ENCODE data around the gene CTU1.

CTU1 gene

GRCh38 chr19:51093510-51094345, 14.5 kb downstream of the CTU1 start:
- Histone ChIP-seq H3K4me3 (ENCODE audit: low read length) (no peak overlapping the region), H3K27me3 (ENCODE audit: insufficient read depth, low read length) (no peaks in the 10 kb centered on the region), H3K36me3 (ENCODE audit: insufficient read depth, low read length) (peaks cover 7% of the 10 kb centered on the region), H3K4me1 (ENCODE audit: insufficient read depth, low read length) (no peaks in the 10 kb centered on the region), H3K9me3 (ENCODE audit: low read length) (no peaks in the 10 kb centered on the region), H2AFZ (ENCODE audit: low read depth, low read length) (no peak overlapping the region)

GRCh38 chr19:51093101-51093500, 15.1 kb downstream of the CTU1 start:
- H2AFZ ChIP-seq (ENCODE audit: low read depth, low read length): no peak overlapping the region
- H3K36me3 ChIP-seq (ENCODE audit: insufficient read depth, low read length): peaks cover 5% of the 10 kb centered on the region
- H3K9me3 ChIP-seq (ENCODE audit: low read length): no peaks in the 10 kb centered on the region
- H3K27me3 ChIP-seq (ENCODE audit: insufficient read depth, low read length): no peaks in the 10 kb centered on the region
- H3K4me3 ChIP-seq (ENCODE audit: low read length): no peak overlapping the region
- no peaks in the 10 kb centered on the region for H3K4me1 ChIP-seq (ENCODE audit: insufficient read depth, low read length)

GRCh38 chr19:51091895-51092873, 16.0 kb downstream of the CTU1 start:
- Histone ChIP-seq H3K4me1 (ENCODE audit: insufficient read depth, low read length) (no peaks in the 10 kb centered on the region), H3K4me3 (ENCODE audit: low read length) (no peak overlapping the region), H3K27me3 (ENCODE audit: insufficient read depth, low read length) (no peaks in the 10 kb centered on the region), H2AFZ (ENCODE audit: low read depth, low read length) (no peak overlapping the region), H3K9me3 (ENCODE audit: low read length) (no peaks in the 10 kb centered on the region), H3K36me3 (ENCODE audit: insufficient read depth, low read length) (no peaks in the 10 kb centered on the region)

GRCh38 chr19:51091126-51091525, 17.1 kb downstream of the CTU1 start:
- Histone ChIP-seq H3K9me3 (ENCODE audit: low read length) (no peaks in the 10 kb centered on the region), H3K4me3 (ENCODE audit: low read length) (no peak overlapping the region), H3K4me1 (ENCODE audit: insufficient read depth, low read length) (no peaks in the 10 kb centered on the region), H3K27me3 (ENCODE audit: insufficient read depth, low read length) (peaks cover 3% of the 10 kb centered on the region), H3K36me3 (ENCODE audit: insufficient read depth, low read length) (no peaks in the 10 kb centered on the region), H2AFZ (ENCODE audit: low read depth, low read length) (no peak overlapping the region)

GRCh38 chr19:51090471-51090870, 17.7 kb downstream of the CTU1 start:
- Histone ChIP-seq H3K4me1 (ENCODE audit: insufficient read depth, low read length) (no peaks in the 10 kb centered on the region), H3K9me3 (ENCODE audit: low read length) (no peaks in the 10 kb centered on the region), H3K27me3 (ENCODE audit: insufficient read depth, low read length) (peaks cover 3% of the 10 kb centered on the region), H2AFZ (ENCODE audit: low read depth, low read length) (no peak overlapping the region), H3K36me3 (ENCODE audit: insufficient read depth, low read length) (no peaks in the 10 kb centered on the region), H3K4me3 (ENCODE audit: low read length) (no peak overlapping the region)

GRCh38 chr19:51089786-51090185, 18.4 kb downstream of the CTU1 start:
- Histone ChIP-seq H3K27me3 (ENCODE audit: insufficient read depth, low read length) (peaks cover 6% of the 10 kb centered on the region), H3K9me3 (ENCODE audit: low read length) (no peaks in the 10 kb centered on the region), H2AFZ (ENCODE audit: low read depth, low read length) (no peak overlapping the region), H3K4me3 (ENCODE audit: low read length) (no peak overlapping the region), H3K36me3 (ENCODE audit: insufficient read depth, low read length) (no peaks in the 10 kb centered on the region), H3K4me1 (ENCODE audit: insufficient read depth, low read length) (no peaks in the 10 kb centered on the region)

GRCh38 chr19:51086153-51086850, 21.9 kb downstream of the CTU1 start:
- Histone ChIP-seq H2AFZ (ENCODE audit: low read depth, low read length) (no peak overlapping the region), H3K4me1 (ENCODE audit: insufficient read depth, low read length) (no peaks in the 10 kb centered on the region), H3K27me3 (ENCODE audit: insufficient read depth, low read length) (peaks cover 36% of the 10 kb centered on the region), H3K9me3 (ENCODE audit: low read length) (no peaks in the 10 kb centered on the region), H3K36me3 (ENCODE audit: insufficient read depth, low read length) (no peaks in the 10 kb centered on the region), H3K4me3 (ENCODE audit: low read length) (no peak overlapping the region)

GRCh38 chr19:51084505-51084904, 23.7 kb downstream of the CTU1 start:
- no peaks in the 10 kb centered on the region for H3K4me1 ChIP-seq (ENCODE audit: insufficient read depth, low read length)
- no peaks in the 10 kb centered on the region for H3K36me3 ChIP-seq (ENCODE audit: insufficient read depth, low read length)
- no peak overlapping the region for H3K4me3 ChIP-seq (ENCODE audit: low read length)
- peaks cover 36% of the 10 kb centered on the region for H3K27me3 ChIP-seq (ENCODE audit: insufficient read depth, low read length)
- no peaks in the 10 kb centered on the region for H3K9me3 ChIP-seq (ENCODE audit: low read length)
- H2AFZ ChIP-seq (ENCODE audit: low read depth, low read length): no peak overlapping the region

- Histone ChIP-seq H3K27me3 (ENCODE audit: insufficient read depth, low read length) (peaks cover 36% of the 10 kb centered on the region), H3K9me3 (ENCODE audit: low read length) (no peaks in the 10 kb centered on the region), H3K4me1 (ENCODE audit: insufficient read depth, low read length) (no peaks in the 10 kb centered on the region), H3K36me3 (ENCODE audit: insufficient read depth, low read length) (no peaks in the 10 kb centered on the region), H3K4me3 (ENCODE audit: low read length) (no peak overlapping the region), H2AFZ (ENCODE audit: low read depth, low read length) (no peak overlapping the region)
Observed at GRCh38 chr19:51083783-51084182, 24.4 kb downstream of the CTU1 start.

GRCh38 chr19:51083181-51083580, 25.0 kb downstream of the CTU1 start:
- no peak overlapping the region for H3K4me3 ChIP-seq (ENCODE audit: low read length)
- H2AFZ ChIP-seq (ENCODE audit: low read depth, low read length): no peak overlapping the region
- H3K4me1 ChIP-seq (ENCODE audit: insufficient read depth, low read length): no peaks in the 10 kb centered on the region
- H3K9me3 ChIP-seq (ENCODE audit: low read length): no peaks in the 10 kb centered on the region
- H3K27me3 ChIP-seq (ENCODE audit: insufficient read depth, low read length): peaks cover 36% of the 10 kb centered on the region
- no peaks in the 10 kb centered on the region for H3K36me3 ChIP-seq (ENCODE audit: insufficient read depth, low read length)

- no peaks in the 10 kb centered on the region for H3K9me3 ChIP-seq (ENCODE audit: low read length)
- H3K4me3 ChIP-seq (ENCODE audit: low read length): no peak within 1 kb of the TSS
- H3K27me3 ChIP-seq (ENCODE audit: insufficient read depth, low read length): peaks cover 36% of the 10 kb centered on the region
- H2AFZ ChIP-seq (ENCODE audit: low read depth, low read length): no peak within 1 kb of the TSS
- H3K4me1 ChIP-seq (ENCODE audit: insufficient read depth, low read length): no peaks in the 10 kb centered on the region
- no peaks in the 10 kb centered on the region for H3K36me3 ChIP-seq (ENCODE audit: insufficient read depth, low read length)
Observed at GRCh38 chr19:51082611-51083010, 25.6 kb downstream of the CTU1 start, which contains the start of gene KLK14. TSS of gene KLK14 (minus strand) at chr19:51082887. CDS start at chr19:51082614, 273 bp downstream.

GRCh38 chr19:51081476-51081875, 26.7 kb downstream of the CTU1 start:
- Histone ChIP-seq H3K4me3 (ENCODE audit: low read length) (no peak overlapping the region), H3K36me3 (ENCODE audit: insufficient read depth, low read length) (no peaks in the 10 kb centered on the region), H3K9me3 (ENCODE audit: low read length) (no peaks in the 10 kb centered on the region), H3K27me3 (ENCODE audit: insufficient read depth, low read length) (peaks cover 34% of the 10 kb centered on the region), H3K4me1 (ENCODE audit: insufficient read depth, low read length) (no peaks in the 10 kb centered on the region), H2AFZ (ENCODE audit: low read depth, low read length) (no peak overlapping the region)
